ENCODE results near the gene COPG2. TPM values are rescaled to one million over a fixed set of nuclear protein-coding genes. Genes with fewer than 3 reads are reported as not detected.

COPG2 gene
- total RNA-seq, 4 donors from 2014 or later = 12.5 to 15.0 (median 14.0) TPM

DNA sequence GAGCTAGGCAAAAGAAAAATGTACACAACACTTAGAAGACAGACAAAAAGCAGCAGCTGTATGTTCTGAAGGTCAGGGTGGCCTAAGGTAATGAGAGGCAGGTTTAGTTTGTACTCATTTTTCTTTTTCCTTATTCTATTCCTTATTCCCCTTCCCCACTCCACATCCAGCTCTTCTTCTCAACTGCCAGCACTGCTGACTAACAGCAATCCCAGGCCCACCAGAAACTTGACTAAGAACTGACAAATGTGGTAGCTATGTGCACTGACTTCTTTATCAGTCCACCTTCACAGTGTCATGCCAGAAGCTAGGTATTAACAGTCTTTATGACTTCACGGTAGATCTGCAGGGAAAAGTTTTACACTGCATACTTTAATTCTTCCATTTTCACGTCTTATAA is 6.1 kb downstream of the COPG2 start:
- Histone ChIP-seq H3K4me1 (peaks cover 0 to 3% of the 10 kb centered on the region in 2 donors), H3K27me3 (no peaks in the 10 kb centered on the region), H3K27ac (no peak overlapping the region), H3K4me3 (no peak overlapping the region), H3K9me3 (no peaks in the 10 kb centered on the region), H3K36me3 (peaks cover 0 to 33% of the 10 kb centered on the region in 2 donors)
- TF ChIP-seq, protein P1, sequence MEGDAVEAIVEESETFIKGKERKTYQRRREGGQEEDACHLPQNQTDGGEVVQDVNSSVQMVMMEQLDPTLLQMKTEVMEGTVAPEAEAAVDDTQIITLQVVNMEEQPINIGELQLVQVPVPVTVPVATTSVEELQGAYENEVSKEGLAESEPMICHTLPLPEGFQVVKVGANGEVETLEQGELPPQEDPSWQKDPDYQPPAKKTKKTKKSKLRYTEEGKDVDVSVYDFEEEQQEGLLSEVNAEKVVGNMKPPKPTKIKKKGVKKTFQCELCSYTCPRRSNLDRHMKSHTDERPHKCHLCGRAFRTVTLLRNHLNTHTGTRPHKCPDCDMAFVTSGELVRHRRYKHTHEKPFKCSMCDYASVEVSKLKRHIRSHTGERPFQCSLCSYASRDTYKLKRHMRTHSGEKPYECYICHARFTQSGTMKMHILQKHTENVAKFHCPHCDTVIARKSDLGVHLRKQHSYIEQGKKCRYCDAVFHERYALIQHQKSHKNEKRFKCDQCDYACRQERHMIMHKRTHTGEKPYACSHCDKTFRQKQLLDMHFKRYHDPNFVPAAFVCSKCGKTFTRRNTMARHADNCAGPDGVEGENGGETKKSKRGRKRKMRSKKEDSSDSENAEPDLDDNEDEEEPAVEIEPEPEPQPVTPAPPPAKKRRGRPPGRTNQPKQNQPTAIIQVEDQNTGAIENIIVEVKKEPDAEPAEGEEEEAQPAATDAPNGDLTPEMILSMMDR (IDR thresholded peaks at IDR 0.05 in 4 of 5, conservative IDR thresholded peaks at IDR 0.05 in 1 of 5) = no peak
- TF ChIP-seq POLR2A (IDR thresholded peaks at IDR 0.05) = no peak
- DNase-seq = no peak
- ATAC-seq = no peak
- in situ Hi-C loops (cut with MboI; ENCODE audit: low sequenced_read_pairs in 4 of 4) = no loop called here
- intact Hi-C loops (cut with DNase I; ENCODE audit: low total_unique reads) = no loop called here

DNA sequence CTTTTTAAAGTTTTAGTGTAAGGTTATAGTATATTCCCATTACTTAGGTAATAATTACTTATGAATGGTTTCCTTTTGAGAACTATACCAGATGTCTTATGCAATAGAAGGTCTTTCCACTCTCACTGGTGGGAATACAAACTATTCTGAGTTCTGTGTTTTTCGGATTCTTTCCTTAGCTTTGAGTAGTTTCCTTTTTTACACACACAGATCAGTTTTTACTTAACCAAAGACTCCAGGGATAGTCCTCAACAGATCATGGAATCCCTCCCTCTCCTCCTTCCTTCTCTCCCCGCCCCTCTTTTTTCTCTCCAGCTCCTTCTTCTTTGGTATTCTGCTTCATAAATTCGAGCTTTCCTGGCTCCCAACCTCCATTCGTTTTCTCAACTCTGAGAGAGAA is 13.3 kb downstream of the COPG2 start:
- Histone ChIP-seq H3K9me3 (no peaks in the 10 kb centered on the region), H3K36me3 (peaks cover 0 to 16% of the 10 kb centered on the region in 2 donors), H3K27me3 (no peaks in the 10 kb centered on the region), H3K4me1 (no peaks in the 10 kb centered on the region), H3K4me3 (no peak overlapping the region), H3K27ac (peak overlapping the region in 1 of 4 donors; percentile 23)
- DNase-seq (no peak), ATAC-seq (no peak)
- intact Hi-C loops (cut with DNase I; ENCODE audit: low total_unique reads) = no loop called here
- no peak for TF ChIP-seq POLR2A (IDR thresholded peaks at IDR 0.05)
- TF ChIP-seq, protein P1 (IDR thresholded peaks at IDR 0.05 in 4 of 5, conservative IDR thresholded peaks at IDR 0.05 in 1 of 5) = no peak
- in situ Hi-C loops (cut with MboI; ENCODE audit: low sequenced_read_pairs in 4 of 4) = no loop called here

DNA sequence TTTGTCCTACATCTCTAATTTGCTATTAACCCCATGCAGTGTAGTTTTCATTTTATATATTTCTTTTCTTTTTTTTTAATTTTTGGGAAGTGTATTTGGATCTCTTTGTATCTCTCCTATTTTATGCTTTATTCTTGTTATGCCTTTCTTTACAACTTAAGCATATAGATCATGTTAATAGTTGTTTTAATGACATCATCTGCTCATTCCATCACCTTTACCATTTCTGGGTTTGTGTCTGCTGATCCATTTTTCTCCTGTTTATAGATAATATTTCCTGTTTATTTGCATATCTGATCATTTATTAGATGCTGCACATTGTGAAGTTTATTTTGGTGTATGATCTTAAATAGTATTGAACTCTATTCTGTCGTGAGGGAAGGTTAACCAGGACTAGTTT is 13.7 kb downstream of the COPG2 start:
- no peak overlapping the region for H3K4me3 ChIP-seq
- peaks cover 0 to 11% of the 10 kb centered on the region in 2 donors for H3K36me3 ChIP-seq
- ATAC-seq (no peak), DNase-seq (no peak)
- TF ChIP-seq, protein P1 (IDR thresholded peaks at IDR 0.05 in 4 of 5, conservative IDR thresholded peaks at IDR 0.05 in 1 of 5) = no peak
- TF ChIP-seq POLR2A (IDR thresholded peaks at IDR 0.05) = no peak
- H3K4me1 ChIP-seq = no peaks in the 10 kb centered on the region
- no peaks in the 10 kb centered on the region for H3K9me3 ChIP-seq
- H3K27ac ChIP-seq = no peak overlapping the region
- intact Hi-C loops (cut with DNase I; ENCODE audit: low total_unique reads) = no loop called here
- in situ Hi-C loops (cut with MboI; ENCODE audit: low sequenced_read_pairs in 4 of 4) = no loop called here
- no peaks in the 10 kb centered on the region for H3K27me3 ChIP-seq

DNA sequence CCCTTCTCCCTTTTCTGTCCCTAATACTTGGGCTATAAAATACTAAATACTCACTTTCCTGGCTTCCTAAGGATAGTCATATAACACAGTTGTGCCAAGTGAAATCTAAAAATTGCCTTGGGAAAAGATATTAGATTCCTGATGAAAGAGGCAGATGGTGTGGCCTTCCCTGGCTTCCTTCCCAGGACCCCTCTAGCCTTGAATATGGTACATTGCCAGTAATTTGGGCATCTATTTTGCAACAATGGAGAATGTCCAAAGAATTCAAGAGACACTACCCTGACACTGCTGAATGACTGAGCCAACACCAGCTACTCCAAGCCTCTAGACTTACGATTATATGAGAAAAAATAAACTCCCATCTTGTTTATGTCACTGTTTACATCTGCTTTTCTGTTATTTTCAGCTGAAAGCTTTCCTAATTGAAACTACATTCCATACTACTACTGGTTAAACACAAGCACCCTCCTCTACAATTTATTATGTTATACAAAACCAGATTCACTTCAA is 17.9 kb downstream of the COPG2 start:
- in situ Hi-C loops (cut with MboI; ENCODE audit: low sequenced_read_pairs in 4 of 4) (no loop called here), intact Hi-C loops (cut with DNase I; ENCODE audit: low total_unique reads) (no loop called here)
- Histone ChIP-seq H3K27me3 (no peaks in the 10 kb centered on the region), H3K9me3 (no peaks in the 10 kb centered on the region), H3K4me3 (no peak overlapping the region), H3K36me3 (peaks cover 0 to 7% of the 10 kb centered on the region in 2 donors), H3K4me1 (no peaks in the 10 kb centered on the region), H3K27ac (no peak overlapping the region)
- no peak for DNase-seq
- no peak for ATAC-seq
- no peak for TF ChIP-seq POLR2A (IDR thresholded peaks at IDR 0.05)
- TF ChIP-seq, protein P1 (IDR thresholded peaks at IDR 0.05 in 4 of 5, conservative IDR thresholded peaks at IDR 0.05 in 1 of 5) = no peak
